ENCODE results near the gene TCHP. TPM values are rescaled to one million over a fixed set of nuclear protein-coding genes. Genes with fewer than 3 reads are reported as not detected.

TCHP gene
- total and polyA plus RNA-seq, 12 donors = 8.3 to 21.1 (median 10.6) TPM

DNA sequence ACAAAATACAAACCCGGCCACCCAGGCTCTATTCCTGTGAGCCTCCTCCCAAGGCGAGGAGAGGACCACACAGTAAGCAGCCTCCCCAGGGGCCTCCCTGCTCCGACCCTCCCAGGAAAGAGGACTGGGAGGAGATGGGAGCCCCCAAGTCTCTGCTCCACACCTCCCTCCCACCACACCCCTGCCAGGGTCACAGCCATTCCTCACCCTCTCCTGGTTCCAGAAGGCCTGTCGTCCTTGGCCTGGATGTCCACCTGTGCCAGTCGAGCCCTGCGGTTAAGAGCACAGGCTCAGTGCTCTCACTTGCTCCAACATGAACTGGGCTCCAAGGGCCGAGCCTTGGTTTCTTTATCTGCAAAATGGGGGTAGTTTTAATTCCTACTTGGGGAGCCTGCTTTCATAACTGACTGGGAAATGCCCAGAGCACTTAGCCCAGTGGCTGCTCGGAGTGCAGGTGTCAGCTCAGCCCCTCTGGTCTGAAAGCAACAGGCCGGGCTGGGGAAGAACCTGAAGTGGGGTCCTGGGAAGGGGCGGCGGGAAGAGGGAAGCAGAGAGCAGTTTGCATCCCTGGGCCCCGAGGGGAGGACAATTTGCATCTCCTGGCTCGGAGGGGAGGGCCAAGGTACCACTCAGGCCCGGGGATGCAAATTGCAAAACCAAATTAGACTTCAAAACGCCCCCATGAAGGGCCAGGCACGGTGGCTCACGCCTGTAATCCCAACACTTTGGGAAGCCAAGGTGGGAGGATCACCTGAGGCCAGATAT is 23.6 kb downstream of the TCHP start:
- WGBS, 4 donors = 74 to 82% (median 77%) methylated on average over 17 of the region's 17 CpGs
- no peaks in the 10 kb centered on the region for H3K9me3 ChIP-seq (replicated peaks in 1 of 3)
- H3K27ac ChIP-seq = no peak overlapping the region
- no peaks in the 10 kb centered on the region for H3K4me1 ChIP-seq (replicated peaks in 1 of 2)
- DNase-seq = no peak
- H3K36me3 ChIP-seq (replicated peaks in 1 of 2) = peaks cover 0 to 18% of the 10 kb centered on the region in 2 donors
- H3K27me3 ChIP-seq = no peaks in the 10 kb centered on the region
- TF ChIP-seq POLR2A (IDR thresholded peaks at IDR 0.05) = no peak
- TF ChIP-seq, protein P1, sequence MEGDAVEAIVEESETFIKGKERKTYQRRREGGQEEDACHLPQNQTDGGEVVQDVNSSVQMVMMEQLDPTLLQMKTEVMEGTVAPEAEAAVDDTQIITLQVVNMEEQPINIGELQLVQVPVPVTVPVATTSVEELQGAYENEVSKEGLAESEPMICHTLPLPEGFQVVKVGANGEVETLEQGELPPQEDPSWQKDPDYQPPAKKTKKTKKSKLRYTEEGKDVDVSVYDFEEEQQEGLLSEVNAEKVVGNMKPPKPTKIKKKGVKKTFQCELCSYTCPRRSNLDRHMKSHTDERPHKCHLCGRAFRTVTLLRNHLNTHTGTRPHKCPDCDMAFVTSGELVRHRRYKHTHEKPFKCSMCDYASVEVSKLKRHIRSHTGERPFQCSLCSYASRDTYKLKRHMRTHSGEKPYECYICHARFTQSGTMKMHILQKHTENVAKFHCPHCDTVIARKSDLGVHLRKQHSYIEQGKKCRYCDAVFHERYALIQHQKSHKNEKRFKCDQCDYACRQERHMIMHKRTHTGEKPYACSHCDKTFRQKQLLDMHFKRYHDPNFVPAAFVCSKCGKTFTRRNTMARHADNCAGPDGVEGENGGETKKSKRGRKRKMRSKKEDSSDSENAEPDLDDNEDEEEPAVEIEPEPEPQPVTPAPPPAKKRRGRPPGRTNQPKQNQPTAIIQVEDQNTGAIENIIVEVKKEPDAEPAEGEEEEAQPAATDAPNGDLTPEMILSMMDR (IDR thresholded peaks at IDR 0.05) = no peak
- H3K4me3 ChIP-seq = no peak overlapping the region
- intact Hi-C loops (cut with DNase I) = no loop called here

DNA sequence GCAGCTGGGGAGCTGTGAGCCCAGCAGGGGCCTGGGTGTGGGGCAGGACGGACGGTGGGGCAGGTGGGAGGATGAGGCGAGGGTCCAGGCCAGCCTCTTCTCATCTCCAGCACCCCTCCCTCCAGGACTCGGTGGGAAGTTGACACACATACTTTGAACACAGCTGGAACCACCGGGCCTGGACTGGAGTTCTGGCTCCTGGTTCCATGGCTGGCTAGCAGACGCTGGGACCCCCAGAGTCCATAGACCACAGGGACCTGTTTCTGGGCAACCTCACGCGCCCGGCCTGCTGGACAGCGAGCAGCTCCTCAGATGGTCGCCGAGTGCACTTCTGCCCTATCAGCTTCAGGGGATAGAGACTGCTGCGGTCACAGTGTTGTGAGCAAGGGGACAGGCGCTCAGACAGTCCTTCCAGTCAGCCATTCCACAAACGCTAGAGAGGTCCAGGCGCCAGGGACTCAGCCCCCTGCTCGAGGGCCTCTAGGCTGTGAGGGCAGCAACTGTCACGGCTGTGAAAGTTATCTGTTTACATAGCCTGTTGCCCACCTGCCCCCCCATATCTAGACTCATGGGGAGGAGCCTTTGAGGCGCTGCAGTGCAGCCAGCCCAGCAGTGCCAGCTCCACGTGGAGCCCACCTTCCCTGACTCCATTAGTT is 25.2 kb downstream of the TCHP start:
- 79 to 84% (median 82%) methylated on average over 8 to 20 of the region's 20 CpGs for WGBS, 4 donors
- no peak for TF ChIP-seq POLR2A (IDR thresholded peaks at IDR 0.05)
- TF ChIP-seq, protein P1 (IDR thresholded peaks at IDR 0.05) = no peak
- Histone ChIP-seq H3K27me3 (no peaks in the 10 kb centered on the region), H3K9me3 (replicated peaks in 1 of 3) (no peaks in the 10 kb centered on the region), H3K36me3 (replicated peaks in 1 of 2) (peaks cover 0 to 24% of the 10 kb centered on the region in 2 donors), H3K4me3 (no peak overlapping the region), H3K4me1 (replicated peaks in 1 of 2) (no peaks in the 10 kb centered on the region), H3K27ac (no peak overlapping the region)
- intact Hi-C loops (cut with DNase I) = no loop called here
- no peak for DNase-seq

GRCh38 chr12:109926016-109926415 is 25.9 kb downstream of the TCHP start:
- Histone ChIP-seq H3K27me3 (no peaks in the 10 kb centered on the region), H3K27ac (no peak overlapping the region), H3K9me3 (replicated peaks in 1 of 3) (no peaks in the 10 kb centered on the region), H3K4me3 (no peak overlapping the region), H3K36me3 (replicated peaks in 1 of 2) (peaks cover 0 to 29% of the 10 kb centered on the region in 2 donors), H3K4me1 (replicated peaks in 1 of 2) (no peaks in the 10 kb centered on the region)
- 92 to 97% (median 95%) methylated on average over 2 to 8 of the region's 8 CpGs for WGBS, 4 donors
- intact Hi-C loops (cut with DNase I) = no loop called here
- DNase-seq = no peak
- no peak for TF ChIP-seq POLR2A (IDR thresholded peaks at IDR 0.05)
- TF ChIP-seq, protein P1 (IDR thresholded peaks at IDR 0.05) = no peak

GRCh38 chr12:109926488-109927210 is 26.6 kb downstream of the TCHP start:
- peaks cover 0 to 35% of the 10 kb centered on the region in 2 donors for H3K36me3 ChIP-seq (replicated peaks in 1 of 2)
- H3K4me3 ChIP-seq = no peak overlapping the region
- no peaks in the 10 kb centered on the region for H3K4me1 ChIP-seq (replicated peaks in 1 of 2)
- intact Hi-C loops (cut with DNase I) = no loop called here
- DNase-seq = no peak
- no peak for TF ChIP-seq POLR2A (IDR thresholded peaks at IDR 0.05)
- TF ChIP-seq, protein P1 (IDR thresholded peaks at IDR 0.05) = no peak
- no peak overlapping the region for H3K27ac ChIP-seq
- no peaks in the 10 kb centered on the region for H3K27me3 ChIP-seq
- H3K9me3 ChIP-seq (replicated peaks in 1 of 3) = no peaks in the 10 kb centered on the region
- WGBS, 4 donors = 88 to 100% (median 93%) methylated on average over 3 to 11 of the region's 11 CpGs
